Femur (tissue), 1 donor: Measurements from ENCODE around the gene FAT1.

Experiments used
- DNase-seq: peaks from one replicate; pipeline ENCODE4 v3.0.0-alpha.2; 2017

Gene FAT1

GRCh38 chr4:186650401-186651180, 73.1 kb downstream of the FAT1 start:
- DNase-seq, result no peak

DNA sequence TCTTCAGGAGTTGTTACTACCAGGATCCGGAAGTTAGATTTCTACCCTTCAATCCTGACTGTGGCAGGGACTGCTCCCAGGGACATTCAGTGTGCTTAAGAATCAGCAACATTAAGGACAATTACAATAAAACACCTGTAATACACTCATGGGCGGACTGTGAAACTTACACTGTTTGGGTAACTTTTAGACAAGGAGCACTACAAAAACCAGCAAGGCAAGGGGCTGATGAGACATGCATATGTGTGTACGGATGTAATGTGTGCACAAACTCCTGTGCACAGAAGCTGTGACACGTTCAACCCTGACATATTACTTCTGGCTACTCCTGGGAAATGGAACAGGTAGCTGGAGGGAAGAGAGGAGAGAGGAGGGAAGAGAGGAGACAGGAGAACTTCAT, 75.8 kb downstream of the FAT1 start:
- DNase-seq, result no peak

DNA sequence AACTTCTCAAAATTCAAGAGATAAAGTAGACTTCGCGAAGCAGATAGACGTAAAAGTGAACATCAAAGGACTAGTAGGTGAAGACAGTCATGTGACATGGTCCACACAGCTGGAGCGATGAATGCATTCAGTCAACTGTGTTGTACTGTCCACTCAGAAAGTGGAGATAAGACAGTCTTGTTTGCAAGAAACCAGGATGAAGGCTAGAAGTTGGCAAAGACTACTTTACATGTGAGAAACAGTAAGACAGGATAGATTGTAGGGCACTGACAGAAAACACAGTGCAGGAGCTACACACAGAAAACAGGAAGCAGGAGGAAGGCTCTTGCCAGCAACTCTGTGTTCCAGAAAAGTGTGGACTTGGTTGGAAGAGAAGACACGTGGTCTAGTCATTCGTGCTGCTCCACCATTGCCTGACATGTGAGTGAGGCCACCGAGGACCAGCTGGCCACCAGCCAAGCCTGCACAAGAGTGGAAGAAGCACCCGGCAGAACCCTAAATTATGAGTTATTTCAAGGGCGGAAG, 78.9 kb downstream of the FAT1 start:
- no peak for DNase-seq

DNA sequence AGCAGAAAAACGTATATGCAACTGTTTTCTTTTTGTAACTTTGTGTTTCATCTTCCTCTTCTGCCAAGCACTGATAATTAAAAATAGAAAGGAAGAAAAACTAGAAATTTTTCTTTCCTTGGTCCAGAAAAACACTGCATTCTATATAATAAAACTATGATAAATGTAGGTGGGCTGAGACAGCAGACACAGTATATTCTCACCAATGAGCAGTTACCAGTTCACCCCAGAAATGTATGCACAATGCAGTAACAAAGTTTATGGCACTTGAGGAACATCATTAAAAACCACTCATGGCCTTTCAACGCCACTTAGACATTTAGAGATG, 79.4 kb downstream of the FAT1 start:
- no peak for DNase-seq

- DNase-seq, result no peak
These were observed 80.0 kb downstream of the FAT1 start for GRCh38 chr4:186643501-186644310.

- DNase-seq, result no peak
These were observed 80.7 kb downstream of the FAT1 start for GRCh38 chr4:186642998-186643397.

GRCh38 chr4:186642530-186642929, 81.1 kb downstream of the FAT1 start:
- DNase-seq, result no peak

- no peak for DNase-seq
These were observed 89.0 kb downstream of the FAT1 start for GRCh38 chr4:186634591-186635128.

- DNase-seq, result no peak
These were observed 89.8 kb downstream of the FAT1 start for GRCh38 chr4:186633844-186634243.

GRCh38 chr4:186630128-186630527, 93.5 kb downstream of the FAT1 start:
- no peak for DNase-seq

DNA sequence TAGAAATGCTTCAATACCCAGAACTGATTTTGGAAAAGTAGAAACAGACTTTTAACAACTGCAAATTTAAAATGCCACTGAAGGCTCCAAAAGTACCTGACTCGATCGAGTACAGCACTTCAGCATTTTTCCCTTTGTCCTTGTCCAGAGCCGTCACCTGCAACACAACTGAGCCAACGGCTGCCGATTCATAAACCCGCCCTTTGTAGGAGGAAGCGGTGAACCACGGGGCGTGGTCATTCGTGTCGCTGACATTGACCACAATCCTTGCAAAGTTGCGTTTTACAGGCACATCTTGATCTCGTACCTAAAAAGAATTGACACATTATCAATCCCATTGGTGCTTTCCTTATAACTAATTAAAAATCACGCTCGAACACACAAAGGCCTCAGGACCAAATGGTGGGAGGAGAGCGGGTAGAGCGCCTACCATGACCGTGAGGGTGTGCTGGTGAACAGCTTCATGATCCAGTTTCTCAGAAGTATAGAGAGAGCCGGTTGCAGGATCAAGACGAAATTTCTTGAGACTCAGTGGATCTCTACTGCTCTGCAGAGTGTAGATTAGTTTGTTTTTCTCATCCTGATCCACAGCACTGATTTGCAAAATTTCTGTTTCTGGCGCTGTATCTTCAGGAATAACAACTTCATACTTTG, 95.5 kb downstream of the FAT1 start:
- no peak for DNase-seq

DNA sequence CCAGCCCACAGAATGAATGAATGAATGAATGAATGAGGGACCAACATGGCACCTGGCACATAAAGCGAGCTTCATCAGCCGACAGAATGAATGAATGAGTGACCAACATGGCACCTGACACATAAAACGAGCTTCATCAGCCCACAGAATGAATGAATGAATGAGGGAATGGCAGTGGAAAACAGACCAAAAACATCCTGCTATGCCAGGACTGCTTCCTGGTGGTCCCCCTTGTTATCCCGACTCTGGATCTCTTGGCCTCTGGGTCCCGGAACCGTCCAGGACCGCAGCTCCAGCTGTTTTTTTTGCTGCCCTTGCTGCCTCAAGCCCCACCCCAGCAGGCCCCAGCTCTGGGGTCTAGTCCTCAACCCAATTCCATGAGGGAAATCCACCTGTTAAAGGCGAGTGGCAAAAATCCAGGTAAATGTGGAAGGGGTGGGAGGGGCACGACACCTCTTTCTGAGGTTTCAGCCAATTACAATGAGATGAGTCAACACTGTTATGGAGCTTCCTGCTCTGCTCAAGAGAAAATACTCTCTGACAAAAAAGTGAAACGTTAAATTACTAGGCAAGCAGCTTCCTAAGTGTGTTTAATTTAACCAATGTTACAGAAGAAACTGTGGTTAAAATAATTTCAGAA, 96.3 kb downstream of the FAT1 start:
- no peak for DNase-seq

GRCh38 chr4:186624951-186625350, 98.7 kb downstream of the FAT1 start:
- no peak for DNase-seq

- no peak for DNase-seq
These were observed 100.1 kb downstream of the FAT1 start for GRCh38 chr4:186623546-186623945.

GRCh38 chr4:186622788-186623464, 100.7 kb downstream of the FAT1 start:
- peak; percentile 42 for DNase-seq

- DNase-seq, result no peak
These were observed 101.6 kb downstream of the FAT1 start for GRCh38 chr4:186621959-186622553.

DNA sequence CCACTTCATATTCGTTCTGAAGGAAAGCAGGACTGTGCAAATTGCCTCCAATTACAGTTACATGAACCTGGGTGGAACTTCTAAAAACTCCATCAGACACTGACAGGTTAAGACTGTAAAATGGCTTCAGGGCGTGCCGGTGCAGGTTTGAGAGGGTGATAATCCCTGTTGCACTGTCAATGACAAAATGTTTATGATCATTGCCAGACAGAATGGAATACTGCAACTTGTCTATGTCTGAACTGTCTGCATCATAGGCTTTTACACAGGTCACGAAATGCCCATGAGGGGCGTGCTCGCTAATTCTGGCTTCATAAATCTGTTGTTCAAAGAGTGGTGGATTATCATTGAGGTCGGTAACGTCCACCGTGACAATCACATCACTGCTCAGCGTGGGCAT, 104.6 kb downstream of the FAT1 start:
- DNase-seq, result no peak

DNA sequence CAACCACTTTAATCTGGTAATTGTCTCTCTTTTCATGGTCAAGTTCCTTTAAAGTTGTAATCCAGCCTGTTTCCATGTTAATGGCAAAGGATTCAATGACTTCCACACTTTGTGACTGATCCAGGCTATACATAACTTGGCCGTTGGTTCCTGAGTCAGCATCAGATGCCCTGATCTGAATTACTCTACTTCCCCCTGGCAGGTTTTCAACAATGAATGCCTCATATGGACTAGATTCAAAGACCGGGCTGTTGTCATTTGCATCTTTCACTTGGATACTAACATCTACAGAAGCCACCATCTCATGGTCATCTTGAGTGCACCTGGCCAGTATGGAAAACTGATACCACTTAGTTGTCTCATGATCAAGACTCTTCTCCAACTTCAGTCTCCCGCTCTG, 105.7 kb downstream of the FAT1 start:
- no peak for DNase-seq

GRCh38 chr4:186607490-186607889, 116.2 kb downstream of the FAT1 start:
- no peak for DNase-seq

GRCh38 chr4:186606591-186606992, 117.1 kb downstream of the FAT1 start:
- no peak for DNase-seq

DNA sequence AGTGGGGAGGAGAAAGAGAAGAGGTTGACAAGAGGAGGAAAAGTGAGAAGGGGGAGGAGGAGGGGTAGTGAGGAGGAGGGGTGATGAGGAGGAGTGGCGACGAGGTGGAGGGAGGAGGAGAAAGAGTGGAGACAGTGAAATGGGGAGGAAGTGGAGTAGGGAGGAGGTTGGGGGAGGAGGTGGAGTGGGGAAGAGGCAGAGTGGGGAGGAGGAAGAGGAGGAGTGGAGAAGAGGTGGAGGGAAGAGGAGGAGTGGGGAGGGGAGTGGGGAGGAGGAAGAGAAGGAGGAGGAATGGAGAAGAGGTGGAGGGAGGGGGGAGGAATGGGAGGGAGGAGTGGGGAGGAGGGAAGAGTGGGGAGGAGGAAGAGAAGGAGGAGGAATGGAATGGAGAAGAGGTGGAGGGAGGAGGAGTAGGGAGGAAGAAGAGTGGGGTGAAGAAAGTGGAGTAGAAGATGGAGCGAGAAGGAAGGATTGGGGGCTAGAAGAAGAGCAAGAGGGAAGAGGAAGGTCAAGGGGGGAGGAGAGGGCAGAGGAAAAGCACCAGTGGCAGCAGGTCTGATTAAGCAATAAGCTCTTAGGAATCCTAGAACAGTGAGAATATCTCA, 118.3 kb downstream of the FAT1 start:
- no peak for DNase-seq
